ENCODE data around the gene NUAK2.

DNA sequence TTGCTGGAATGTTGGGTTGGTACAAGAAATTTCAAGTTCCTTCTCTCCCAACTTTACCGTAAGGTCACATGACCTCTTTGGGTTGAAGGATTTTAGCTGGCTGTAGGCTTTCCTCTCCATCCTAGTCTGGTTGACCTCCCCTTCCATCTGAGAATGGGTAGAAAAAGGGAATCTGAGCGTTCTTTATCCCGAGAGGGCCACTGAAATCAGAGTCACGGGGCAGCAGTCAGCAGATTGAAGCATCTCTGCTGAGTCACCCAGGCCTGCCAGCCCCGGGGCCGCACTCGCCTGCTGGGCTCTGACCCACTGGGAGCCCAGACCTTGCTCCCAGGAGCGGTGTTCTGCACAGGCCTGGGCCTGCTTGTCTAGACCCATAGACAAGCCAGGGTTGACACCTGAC lies 62.8 kb downstream of the NUAK2 start:
- TF ChIP-seq, protein P1, sequence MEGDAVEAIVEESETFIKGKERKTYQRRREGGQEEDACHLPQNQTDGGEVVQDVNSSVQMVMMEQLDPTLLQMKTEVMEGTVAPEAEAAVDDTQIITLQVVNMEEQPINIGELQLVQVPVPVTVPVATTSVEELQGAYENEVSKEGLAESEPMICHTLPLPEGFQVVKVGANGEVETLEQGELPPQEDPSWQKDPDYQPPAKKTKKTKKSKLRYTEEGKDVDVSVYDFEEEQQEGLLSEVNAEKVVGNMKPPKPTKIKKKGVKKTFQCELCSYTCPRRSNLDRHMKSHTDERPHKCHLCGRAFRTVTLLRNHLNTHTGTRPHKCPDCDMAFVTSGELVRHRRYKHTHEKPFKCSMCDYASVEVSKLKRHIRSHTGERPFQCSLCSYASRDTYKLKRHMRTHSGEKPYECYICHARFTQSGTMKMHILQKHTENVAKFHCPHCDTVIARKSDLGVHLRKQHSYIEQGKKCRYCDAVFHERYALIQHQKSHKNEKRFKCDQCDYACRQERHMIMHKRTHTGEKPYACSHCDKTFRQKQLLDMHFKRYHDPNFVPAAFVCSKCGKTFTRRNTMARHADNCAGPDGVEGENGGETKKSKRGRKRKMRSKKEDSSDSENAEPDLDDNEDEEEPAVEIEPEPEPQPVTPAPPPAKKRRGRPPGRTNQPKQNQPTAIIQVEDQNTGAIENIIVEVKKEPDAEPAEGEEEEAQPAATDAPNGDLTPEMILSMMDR (IDR thresholded peaks at IDR 0.05) = no peak
- no peak for TF ChIP-seq POLR2A (IDR thresholded peaks at IDR 0.05)

Data from body of pancreas (tissue), 4 donors.